AG09319 (cell line): ENCODE results near the gene ZCCHC8.

Source experiments
- DNase-seq: peaks from one replicate; pipeline ENCODE4 v3.0.0-alpha.2; 2010; ENCODE audit warnings: low read depth; ENCODE audit errors: extremely low read depth
- TF ChIP-seq, protein P1 (sequence below): IDR thresholded peaks from 2 replicates; pipeline ENCODE4 v1.5.1; 2011; ENCODE audit warnings: low read depth, mild to moderate bottlenecking, inconsistent platforms, low read length, moderate library complexity

The ZCCHC8 gene

DNA sequence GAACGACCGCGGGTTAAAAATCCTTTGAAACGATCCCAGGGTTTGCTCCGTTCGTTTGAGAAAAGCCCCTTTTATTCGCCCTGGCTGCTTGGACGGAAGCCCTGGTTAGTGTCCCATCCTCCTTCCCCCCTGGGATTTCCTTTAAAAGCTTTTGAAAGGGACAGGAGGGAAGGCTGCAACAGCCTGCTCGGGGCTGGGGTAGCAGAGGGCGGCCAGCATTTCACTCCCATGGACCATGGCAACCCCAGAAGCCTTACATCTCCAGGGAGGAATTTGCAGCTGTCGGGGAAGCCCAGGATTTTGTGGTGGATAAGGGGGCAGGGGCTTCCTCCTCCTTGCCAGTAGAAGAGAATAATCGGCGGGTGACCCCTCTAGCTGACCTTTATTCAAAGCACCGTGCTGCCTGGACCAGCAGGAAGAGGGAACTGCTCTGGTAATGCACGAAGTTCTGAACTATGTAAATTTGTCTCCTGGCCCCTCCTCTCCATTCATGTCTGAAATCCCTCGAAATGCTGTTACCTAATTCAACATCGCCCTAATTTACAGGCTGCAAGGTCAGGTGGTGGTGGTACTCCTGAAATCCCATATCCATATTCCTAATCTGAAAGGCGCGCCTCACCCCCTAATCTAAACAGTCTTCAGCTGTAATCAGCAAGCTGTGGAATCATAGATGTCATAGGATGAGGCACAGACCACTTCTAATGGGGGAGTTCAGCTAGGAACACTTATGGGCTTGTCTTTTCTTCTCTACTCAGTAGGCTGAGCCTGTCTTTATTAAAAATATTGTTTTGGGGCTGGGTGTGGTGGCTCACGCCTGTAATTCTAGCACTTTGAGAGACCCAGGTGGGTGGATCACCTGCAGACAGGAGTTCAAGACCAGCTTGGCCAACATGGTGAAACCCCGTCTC is 77.2 kb downstream of the ZCCHC8 start:
- no peak for DNase-seq
- TF ChIP-seq, protein P1, sequence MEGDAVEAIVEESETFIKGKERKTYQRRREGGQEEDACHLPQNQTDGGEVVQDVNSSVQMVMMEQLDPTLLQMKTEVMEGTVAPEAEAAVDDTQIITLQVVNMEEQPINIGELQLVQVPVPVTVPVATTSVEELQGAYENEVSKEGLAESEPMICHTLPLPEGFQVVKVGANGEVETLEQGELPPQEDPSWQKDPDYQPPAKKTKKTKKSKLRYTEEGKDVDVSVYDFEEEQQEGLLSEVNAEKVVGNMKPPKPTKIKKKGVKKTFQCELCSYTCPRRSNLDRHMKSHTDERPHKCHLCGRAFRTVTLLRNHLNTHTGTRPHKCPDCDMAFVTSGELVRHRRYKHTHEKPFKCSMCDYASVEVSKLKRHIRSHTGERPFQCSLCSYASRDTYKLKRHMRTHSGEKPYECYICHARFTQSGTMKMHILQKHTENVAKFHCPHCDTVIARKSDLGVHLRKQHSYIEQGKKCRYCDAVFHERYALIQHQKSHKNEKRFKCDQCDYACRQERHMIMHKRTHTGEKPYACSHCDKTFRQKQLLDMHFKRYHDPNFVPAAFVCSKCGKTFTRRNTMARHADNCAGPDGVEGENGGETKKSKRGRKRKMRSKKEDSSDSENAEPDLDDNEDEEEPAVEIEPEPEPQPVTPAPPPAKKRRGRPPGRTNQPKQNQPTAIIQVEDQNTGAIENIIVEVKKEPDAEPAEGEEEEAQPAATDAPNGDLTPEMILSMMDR: no peak

DNA sequence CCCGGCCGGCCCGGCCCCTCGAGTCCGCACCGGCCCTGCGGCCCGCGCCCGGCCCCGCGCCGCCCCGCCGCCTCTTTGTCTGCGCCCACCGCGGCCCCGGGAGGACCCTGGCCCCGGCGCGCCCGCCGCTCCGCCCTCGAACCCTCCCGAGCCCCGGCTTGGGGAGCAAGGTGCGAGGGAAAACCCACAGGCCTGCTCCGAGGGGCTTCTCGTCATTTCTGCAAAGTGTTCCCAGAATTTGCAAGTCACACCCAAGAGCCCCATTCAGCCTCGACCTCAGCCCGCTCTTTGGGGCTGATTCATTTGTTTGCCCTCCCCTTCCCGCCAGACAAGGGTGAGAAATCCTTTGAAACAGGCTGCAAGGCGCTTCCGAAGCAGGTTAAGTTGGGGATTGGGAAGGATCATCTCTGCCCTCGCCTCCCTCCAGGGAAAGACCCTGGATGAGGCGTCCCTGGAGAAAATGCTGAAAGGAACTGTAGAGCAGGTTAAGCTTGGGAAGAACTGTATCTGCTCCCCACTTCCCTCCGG is 77.9 kb downstream of the ZCCHC8 start:
- no peak for DNase-seq

DNA sequence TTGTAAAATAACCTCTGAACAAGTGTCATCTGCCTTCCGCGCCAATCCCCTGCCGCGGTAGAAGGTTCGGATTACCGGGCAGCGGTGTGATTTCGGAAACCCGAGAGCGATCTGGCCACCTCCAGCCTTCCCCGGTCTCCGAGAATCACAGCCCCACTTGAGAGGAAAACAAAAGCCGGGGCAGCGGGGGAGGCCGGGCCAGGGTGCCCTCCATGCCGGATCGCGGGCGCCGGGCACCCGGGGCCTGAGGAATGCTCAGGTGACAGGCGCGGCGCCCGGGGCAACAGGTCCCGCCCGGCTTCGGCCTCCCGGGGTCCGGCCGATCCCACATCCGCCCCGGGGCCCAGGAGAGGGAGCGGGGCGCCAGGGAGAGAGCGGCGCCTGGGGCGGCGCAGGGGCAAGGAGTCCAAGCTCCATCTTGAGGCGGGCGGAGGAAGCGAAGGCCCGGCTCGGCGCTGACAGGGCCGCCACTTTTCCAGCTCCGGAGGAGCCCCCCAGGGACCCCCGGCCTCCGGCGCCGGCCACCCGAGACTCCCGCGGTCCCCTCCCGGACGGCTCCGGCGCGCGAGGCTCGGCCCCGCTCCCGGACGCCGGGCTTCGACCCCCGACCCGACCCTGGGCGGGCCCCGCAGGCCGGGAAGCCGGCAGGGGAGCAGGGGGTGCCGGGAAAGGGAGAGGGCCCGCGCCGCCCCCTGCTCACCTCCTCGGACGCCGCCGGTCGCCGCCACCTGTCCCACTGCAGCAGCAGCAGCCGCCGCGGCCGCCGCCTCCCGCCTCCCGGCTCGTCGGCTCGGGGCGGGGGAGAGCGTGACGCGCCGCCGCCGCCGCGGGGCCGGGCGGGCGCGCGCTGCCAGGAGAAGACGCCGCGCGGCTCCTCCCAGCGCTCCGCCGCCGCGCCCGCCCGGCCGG is 78.7 kb downstream of the ZCCHC8 start, which contains the start of gene CLIP1:
CLIP1 (minus strand) TSS at position 849 of the 909 bp plus-strand sequence. CDS start 42,217 bp downstream, outside the sequence.
- peak; percentile 25 for DNase-seq

More for the DNA sequence above, 77.9 kb downstream of the ZCCHC8 start:
- TF ChIP-seq, protein P1: no peak

More for the DNA sequence above, 78.7 kb downstream of the ZCCHC8 start, which contains the start of gene CLIP1:
- TF ChIP-seq, protein P1: peak; percentile 41
